Measurements from ENCODE around the gene ABRACL.
"Not testable (repeated sequence)": the region's sequence is repeated elsewhere in the genome, so short reads cannot be mapped to it uniquely, and the experiment has no call there.

GRCh38 chr6:138992965-138993364 is 35.6 kb upstream of the ABRACL start:
- not testable (repeated sequence) for TF ChIP-seq POLR2AphosphoS5 (IDR thresholded peaks at IDR 0.05; ENCODE audit: low read depth, low read length); POLR2A (IDR thresholded peaks at IDR 0.05; ENCODE audit: low read depth, low read length); TAF1 (IDR thresholded peaks at IDR 0.05; ENCODE audit: borderline replicate concordance, low read depth, low read length)
